GM19395 (cell line): ENCODE measurements around the gene BAG5.

ENCODE experiments used
- ATAC-seq: cut with Tn5 transposase; IDR thresholded peaks from one replicate; pipeline ENCODE4 v1.9.1; 2021; ENCODE audit warnings: mild to moderate bottlenecking, moderate library complexity; ENCODE audit not compliant: unreplicated experiment

The BAG5 gene

GRCh38 chr14:103547455-103547940 lies 15.0 kb downstream of the BAG5 start:
- ATAC-seq: no peak

- no peak for ATAC-seq
Observed at GRCh38 chr14:103546652-103547454, 15.6 kb downstream of the BAG5 start.

GRCh38 chr14:103545915-103546651 lies 16.4 kb downstream of the BAG5 start:
- ATAC-seq: no peak

GRCh38 chr14:103545219-103545914 lies 17.1 kb downstream of the BAG5 start:
- no peak for ATAC-seq

- no peak for ATAC-seq
Observed at GRCh38 chr14:103544388-103545218, 17.9 kb downstream of the BAG5 start.

GRCh38 chr14:103543721-103544387 lies 18.6 kb downstream of the BAG5 start:
- ATAC-seq: no peak

GRCh38 chr14:103543140-103543539 lies 19.3 kb downstream of the BAG5 start:
- no peak for ATAC-seq

- no peak for ATAC-seq
Observed at GRCh38 chr14:103542605-103543088, 19.8 kb downstream of the BAG5 start.

- no peak for ATAC-seq
Observed at GRCh38 chr14:103541709-103542604, 20.5 kb downstream of the BAG5 start.

GRCh38 chr14:103540821-103541708 lies 21.4 kb downstream of the BAG5 start:
- no peak for ATAC-seq

GRCh38 chr14:103539056-103539825 lies 23.2 kb downstream of the BAG5 start:
- no peak for ATAC-seq

- ATAC-seq: no peak
Observed at GRCh38 chr14:103538291-103539055, 24.0 kb downstream of the BAG5 start.

- no peak for ATAC-seq
Observed at GRCh38 chr14:103537175-103537990, 25.1 kb downstream of the BAG5 start.

- ATAC-seq: no peak
Observed at GRCh38 chr14:103536693-103537092, 25.8 kb downstream of the BAG5 start.

- ATAC-seq: no peak
Observed at GRCh38 chr14:103535891-103536565, 26.4 kb downstream of the BAG5 start.
